ENCODE measurements around the gene TMEM132D.

The TMEM132D gene

GRCh38 chr12:129790331-129790730, 113.5 kb downstream of the TMEM132D start:
- CTCF ChIA-PET, result no interaction called here

GRCh38 chr12:129789921-129790320, 113.9 kb downstream of the TMEM132D start:
- no peak for TF ChIP-seq CTCF (conservative IDR thresholded peaks at IDR 0.05; ENCODE audit: low read depth)
- ChIA-PET POLR2A (ENCODE audit: low non-redundant PET) (no interaction called here), CTCF (interaction anchor here (0.7 kb wide), 1 partner anchor 207 kb away, joined by 4 read pairs; no protein-coding TSS in a partner anchor)
- no peak overlapping the region for H3K27ac ChIP-seq
- no peak for DNase-seq (ENCODE audit: low spot score)

More at GRCh38 chr12:129790331-129790730, 113.5 kb downstream of the TMEM132D start:
- DNase-seq (ENCODE audit: low spot score), result no peak
- TF ChIP-seq CTCF (conservative IDR thresholded peaks at IDR 0.05; ENCODE audit: low read depth), result no peak
- POLR2A ChIA-PET (ENCODE audit: low non-redundant PET), result no interaction called here
- H3K27ac ChIP-seq, result no peak overlapping the region

GRCh38 chr12:129788506-129789084, 115.2 kb downstream of the TMEM132D start:
- peak; percentile 26 for DNase-seq (ENCODE audit: low spot score)
- CTCF ChIA-PET, result no interaction called here
- no peak overlapping the region for H3K27ac ChIP-seq
- POLR2A ChIA-PET (ENCODE audit: low non-redundant PET), result no interaction called here
- TF ChIP-seq CTCF (conservative IDR thresholded peaks at IDR 0.05; ENCODE audit: low read depth), result no peak

- ChIA-PET POLR2A (ENCODE audit: low non-redundant PET) (no interaction called here), CTCF (no interaction called here)
- H3K27ac ChIP-seq, result no peak overlapping the region
- no peak for TF ChIP-seq CTCF (conservative IDR thresholded peaks at IDR 0.05; ENCODE audit: low read depth)
- no peak for DNase-seq (ENCODE audit: low spot score)
Observed at GRCh38 chr12:129779989-129780388, 123.8 kb downstream of the TMEM132D start.

- H3K27ac ChIP-seq, result no peak overlapping the region
- no peak for TF ChIP-seq CTCF (conservative IDR thresholded peaks at IDR 0.05; ENCODE audit: low read depth)
- ChIA-PET POLR2A (ENCODE audit: low non-redundant PET) (no interaction called here), CTCF (no interaction called here)
- no peak for DNase-seq (ENCODE audit: low spot score)
Observed at GRCh38 chr12:129779033-129779432, 124.8 kb downstream of the TMEM132D start.

GRCh38 chr12:129776977-129777667, 126.7 kb downstream of the TMEM132D start:
- ChIA-PET POLR2A (ENCODE audit: low non-redundant PET) (no interaction called here), CTCF (interaction anchor here (0.6 kb wide), 1 partner anchor 830 kb away, joined by 4 read pairs; no protein-coding TSS in a partner anchor)
- TF ChIP-seq CTCF (conservative IDR thresholded peaks at IDR 0.05; ENCODE audit: low read depth), result no peak
- DNase-seq (ENCODE audit: low spot score), result no peak
- no peak overlapping the region for H3K27ac ChIP-seq

Measured in RWPE1 (cell line).